Measurements from ENCODE around the gene POU2F1. TPM values are rescaled to one million over a fixed set of nuclear protein-coding genes. Genes with fewer than 3 reads are reported as not detected.
A peak's percentile ranks its signal among the peaks of the same experiment; 100 is the strongest.

The POU2F1 gene
- total and polyA plus RNA-seq, 2 donors (not counting 1 experiment from before 2014, with no cell fraction given), result 5.2 to 48.8 TPM

DNA sequence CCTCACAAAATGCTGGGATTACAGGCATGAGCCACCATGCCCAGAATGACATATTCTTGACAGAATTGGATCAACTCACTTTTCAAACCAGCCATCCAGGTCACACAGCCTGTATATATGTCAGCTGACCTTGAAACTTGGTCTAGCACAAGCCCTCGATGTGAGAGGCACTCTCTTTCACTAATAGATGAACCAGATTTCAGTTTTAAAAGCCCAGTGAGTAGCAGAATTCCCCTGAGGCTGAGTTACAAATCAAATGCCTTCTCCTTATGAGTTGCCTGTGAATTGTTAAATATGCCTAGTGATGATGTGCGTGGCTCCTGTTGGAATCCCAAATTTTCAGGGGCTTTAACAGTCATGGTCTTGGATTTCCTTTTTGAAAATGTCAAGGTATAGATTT, 208.9 kb downstream of the POU2F1 start:
- H2AFZ ChIP-seq (ENCODE audit: insufficient read depth, low read depth, low read length, poor library complexity, severe bottlenecking), result no peak overlapping the region

More for the DNA sequence above, 208.9 kb downstream of the POU2F1 start:
- H3K4me1 ChIP-seq (ENCODE audit: control insufficient read depth in 2 of 2, insufficient read depth in 2 of 2, low read length in 2 of 2), result peaks cover 37 to 54% of the 10 kb centered on the region in 2 donors
- 59% methylated on average over 2 of the region's 2 CpGs for WGBS (ENCODE audit: insufficient coverage)
- Mint-ChIP-seq H3K4me1 (peaks cover 50% of the 10 kb centered on the region), H3K9me3 (ENCODE audit: insufficient read depth) (no peaks in the 10 kb centered on the region), H3K27me3 (no peaks in the 10 kb centered on the region), H3K27ac (peak overlapping the region; percentile 97), H3K4me3 (peak overlapping the region; percentile 84)
- TF ChIP-seq, protein P1, sequence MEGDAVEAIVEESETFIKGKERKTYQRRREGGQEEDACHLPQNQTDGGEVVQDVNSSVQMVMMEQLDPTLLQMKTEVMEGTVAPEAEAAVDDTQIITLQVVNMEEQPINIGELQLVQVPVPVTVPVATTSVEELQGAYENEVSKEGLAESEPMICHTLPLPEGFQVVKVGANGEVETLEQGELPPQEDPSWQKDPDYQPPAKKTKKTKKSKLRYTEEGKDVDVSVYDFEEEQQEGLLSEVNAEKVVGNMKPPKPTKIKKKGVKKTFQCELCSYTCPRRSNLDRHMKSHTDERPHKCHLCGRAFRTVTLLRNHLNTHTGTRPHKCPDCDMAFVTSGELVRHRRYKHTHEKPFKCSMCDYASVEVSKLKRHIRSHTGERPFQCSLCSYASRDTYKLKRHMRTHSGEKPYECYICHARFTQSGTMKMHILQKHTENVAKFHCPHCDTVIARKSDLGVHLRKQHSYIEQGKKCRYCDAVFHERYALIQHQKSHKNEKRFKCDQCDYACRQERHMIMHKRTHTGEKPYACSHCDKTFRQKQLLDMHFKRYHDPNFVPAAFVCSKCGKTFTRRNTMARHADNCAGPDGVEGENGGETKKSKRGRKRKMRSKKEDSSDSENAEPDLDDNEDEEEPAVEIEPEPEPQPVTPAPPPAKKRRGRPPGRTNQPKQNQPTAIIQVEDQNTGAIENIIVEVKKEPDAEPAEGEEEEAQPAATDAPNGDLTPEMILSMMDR (IDR thresholded peaks at IDR 0.05), result no peak
- TF ChIP-seq EZH2 (IDR thresholded peaks at IDR 0.05; ENCODE audit: borderline replicate concordance, insufficient read depth, low read depth, low read length, poor library complexity, severe bottlenecking), result no peak
- DNase-seq (no peak), ATAC-seq (ENCODE audit: low read depth) (no peak)
- peaks cover 0 to 8% (median 0%) of the 10 kb centered on the region in 3 donors for H3K9me3 ChIP-seq (ENCODE audit: control extremely low read depth in 1 of 3, control insufficient read depth in 2 of 3, insufficient read depth in 1 of 3, low read length in 2 of 3)
- no peaks in the 10 kb centered on the region for H3K79me2 ChIP-seq (ENCODE audit: control insufficient read depth, insufficient read depth, low read length)
- no peaks in the 10 kb centered on the region for H4K20me1 ChIP-seq (ENCODE audit: control insufficient read depth, insufficient read depth, low read length, poor library complexity, severe bottlenecking)
- H3K36me3 ChIP-seq (replicated peaks in 1 of 2; ENCODE audit: control extremely low read depth in 1 of 2, control insufficient read depth in 1 of 2, extremely low read depth in 1 of 2, insufficient read depth in 2 of 2, low read length in 1 of 2), result no peaks in the 10 kb centered on the region
- H3K27ac ChIP-seq (ENCODE audit: low read length in 2 of 2), result peak overlapping the region; percentile 71
- intact Hi-C loops (cut with micrococcal nuclease), result loop anchor here (1.0 to 10.0 kb wide), 5 partner anchors 10 to 207 kb away; partner anchors contain the start of gene POU2F1
- no peaks in the 10 kb centered on the region for H3K27me3 ChIP-seq (replicated peaks in 1 of 4; ENCODE audit: control extremely low read depth in 1 of 4, control insufficient read depth in 3 of 4, insufficient read depth in 4 of 4, low read length in 3 of 4)
- peak overlapping the region; percentile 57 for H3K4me2 ChIP-seq (replicated peaks; ENCODE audit: low read depth, low read length, poor library complexity, severe bottlenecking)
- H3K9ac ChIP-seq (ENCODE audit: low read length), result no peak overlapping the region
- ChIA-PET CTCF (interaction anchor here (1.0 to 6.1 kb wide), 8 partner anchors 8 to 371 kb away, joined by 3 to 51 read pairs (median 4); no protein-coding TSS in a partner anchor), POLR2A (interaction anchor here (0.7 kb wide), 1 partner anchor 11 kb away, joined by 3 read pairs; no protein-coding TSS in a partner anchor)
- no peak overlapping the region for H3K4me3 ChIP-seq (ENCODE audit: control extremely low read depth in 1 of 5, extremely low read depth in 1 of 5, insufficient read depth in 1 of 5, low read depth in 2 of 5, low read length in 4 of 5)
